CD14-positive monocyte (primary cell): Measurements from ENCODE around the gene HSPA4. TPM values are rescaled to one million over a fixed set of nuclear protein-coding genes. Genes with fewer than 3 reads are reported as not detected.

ENCODE experiments used
- DNase-seq, 3 donors: peaks; one replicate each; pipeline ENCODE4 v3.0.0-alpha.2; 2011 to 2022
- H2AFZ ChIP-seq: 2 replicates; pipeline ENCODE4 v1.6.0; 2012; ENCODE audit warnings: mild to moderate bottlenecking, low read depth, low read length, inconsistent platforms; ENCODE audit not compliant: insufficient read depth, poor library complexity, severe bottlenecking
- H3K27ac ChIP-seq, 2 donors: 1 replicate in 1 of 2; 2 replicates in 1 of 2; pipeline ENCODE4 v1.5.1; 2012 to 2013; ENCODE audit warnings: low read length in 2 of 2, control low read depth in 1 of 2, inconsistent platforms in 1 of 2, low read depth in 1 of 2, mild to moderate bottlenecking in 1 of 2
- H3K27me3 ChIP-seq, 2 donors: one replicate each; pipeline versions ENCODE4 v1.6.0 to v1.6.1; 2011 to 2013; ENCODE audit warnings: low read length in 2 of 2; ENCODE audit not compliant: control insufficient read depth in 2 of 2, insufficient read depth in 2 of 2
- H3K36me3 ChIP-seq, 2 donors: replicated peaks in 1 of 2; 1 replicate in 1 of 2; 2 replicates in 1 of 2; pipeline versions ENCODE4 v1.5.1 to v1.6.1; 2012 to 2013; ENCODE audit warnings: low read length in 2 of 2, control low read depth in 1 of 2, inconsistent platforms in 1 of 2, mild to moderate bottlenecking in 1 of 2; ENCODE audit not compliant: insufficient read depth in 2 of 2, control insufficient read depth in 1 of 2
- H3K4me1 ChIP-seq, 2 donors: 1 replicate in 1 of 2; 2 replicates in 1 of 2; pipeline versions ENCODE4 v1.5.1 to v1.6.1; 2012 to 2013; ENCODE audit warnings: low read length in 2 of 2, control low read depth in 1 of 2, inconsistent platforms in 1 of 2, mild to moderate bottlenecking in 1 of 2, moderate library complexity in 1 of 2; ENCODE audit not compliant: insufficient read depth in 2 of 2, control insufficient read depth in 1 of 2
- H3K4me2 ChIP-seq: replicated peaks from 2 replicates; pipeline ENCODE3; 2012; ENCODE audit warnings: low read length, moderate library complexity, mild to moderate bottlenecking; ENCODE audit not compliant: poor library complexity, severe bottlenecking; ENCODE audit errors: extremely low read depth
- H3K4me3 ChIP-seq, 3 experiments: fragments of 200-600 bp in 1 of 3; sonication (generic) in 1 of 3; replicated peaks in 1 of 3; 1 replicate in 2 of 3; 2 replicates in 1 of 3; pipeline ENCODE4 v1.5.1; 2011 to 2013; ENCODE audit warnings: low read length in 3 of 3, mild to moderate bottlenecking in 3 of 3, control low read depth in 2 of 3, low read depth in 2 of 3, inconsistent platforms in 1 of 3, moderate library complexity in 1 of 3
- H3K79me2 ChIP-seq: 2 replicates; pipeline ENCODE4 v1.6.0; 2012; ENCODE audit warnings: mild to moderate bottlenecking, control low read depth, inconsistent platforms, low read length, moderate library complexity; ENCODE audit not compliant: insufficient read depth
- H3K9ac ChIP-seq: 2 replicates; pipeline ENCODE4 v1.6.0; 2017; ENCODE audit warnings: low read length, mild to moderate bottlenecking; ENCODE audit not compliant: insufficient read depth, poor library complexity, severe bottlenecking
- H3K9me3 ChIP-seq, 2 donors: replicated peaks in 1 of 2; 1 replicate in 1 of 2; 2 replicates in 1 of 2; pipeline versions ENCODE4 v1.5.1 to v1.6.1; 2012 to 2013; ENCODE audit warnings: low read length in 2 of 2, control low read depth in 1 of 2; ENCODE audit not compliant: control insufficient read depth in 1 of 2, insufficient read depth in 1 of 2
- H4K20me1 ChIP-seq: 2 replicates; pipeline ENCODE4 v1.6.0; 2012; ENCODE audit warnings: mild to moderate bottlenecking, low read length, control low read depth, moderate library complexity; ENCODE audit not compliant: insufficient read depth
- H3K27ac Mint-ChIP-seq, 7 donors: one replicate each; pipeline ENCODE4 v1.8.0; 2020; ENCODE audit warnings: mild to moderate bottlenecking in 7 of 7, mixed read lengths in 7 of 7, moderate library complexity in 6 of 7, inconsistent platforms in 2 of 7
- H3K27me3 Mint-ChIP-seq, 3 donors: one replicate each; pipeline ENCODE4 v1.8.0; 2021 to 2022; ENCODE audit warnings: low read depth in 3 of 3, mild to moderate bottlenecking in 3 of 3, mixed read lengths in 3 of 3, moderate library complexity in 3 of 3, inconsistent platforms in 1 of 3
- H3K36me3 Mint-ChIP-seq, 2 donors: one replicate each; pipeline ENCODE4 v1.8.0; 2020; ENCODE audit warnings: mixed read lengths in 2 of 2, inconsistent platforms in 1 of 2, mild to moderate bottlenecking in 1 of 2
- H3K4me1 Mint-ChIP-seq: one replicate; pipeline ENCODE4 v1.8.0; 2020; ENCODE audit warnings: mild to moderate bottlenecking, mixed read lengths
- H3K4me3 Mint-ChIP-seq, 2 donors: one replicate each; pipeline ENCODE4 v1.8.0; 2020; ENCODE audit warnings: mild to moderate bottlenecking in 2 of 2, mixed read lengths in 2 of 2, moderate library complexity in 1 of 2
- H3K9me3 Mint-ChIP-seq, 7 donors: one replicate each; pipeline ENCODE4 v1.8.0; 2020 to 2022; ENCODE audit warnings: mixed read lengths in 7 of 7, mild to moderate bottlenecking in 6 of 7, moderate library complexity in 6 of 7, inconsistent platforms in 2 of 7
- WGBS: methylation state at CpG from one replicate; pipeline ENCODE4 v1.1.5; 2013; ENCODE audit warnings: missing lambda C conversion rate; ENCODE audit not compliant: insufficient coverage; 5-methylcytosine and 5-hydroxymethylcytosine counted together
- intact Hi-C, 2 donors: fragments of 100-400 bp; cut with micrococcal nuclease; formaldehyde crosslinking; loops; one replicate each; pipeline versions ENCODE4 v1.15.0 to v1.15.1; 2023
- polyA plus RNA-seq, 3 donors: library from polyadenylated mRNA; depleted of rRNA in 1 of 3; unstranded in 2 of 3; stranded (reverse) in 1 of 3; fragments of 300-500 nt in 2 of 3; fragments of >200 nt in 1 of 3; fragmentation: Illumina TruSeq in 2 of 3; gene quantifications; 1 replicate in 2 of 3; 2 replicates in 1 of 3; pipeline ENCODE4 v1.2.3, GENCODE V29; 2012 to 2021
- TF ChIP-seq, protein P1 (sequence below): fragments of 200-600 bp; IDR thresholded peaks from one replicate; pipeline ENCODE4 v1.8.0; 2022; ENCODE audit warnings: antibody characterized with exemption, mild to moderate bottlenecking

The HSPA4 gene
- polyA plus RNA-seq, 3 donors: 15.7 to 52.0 (median 27.7) TPM

DNA sequence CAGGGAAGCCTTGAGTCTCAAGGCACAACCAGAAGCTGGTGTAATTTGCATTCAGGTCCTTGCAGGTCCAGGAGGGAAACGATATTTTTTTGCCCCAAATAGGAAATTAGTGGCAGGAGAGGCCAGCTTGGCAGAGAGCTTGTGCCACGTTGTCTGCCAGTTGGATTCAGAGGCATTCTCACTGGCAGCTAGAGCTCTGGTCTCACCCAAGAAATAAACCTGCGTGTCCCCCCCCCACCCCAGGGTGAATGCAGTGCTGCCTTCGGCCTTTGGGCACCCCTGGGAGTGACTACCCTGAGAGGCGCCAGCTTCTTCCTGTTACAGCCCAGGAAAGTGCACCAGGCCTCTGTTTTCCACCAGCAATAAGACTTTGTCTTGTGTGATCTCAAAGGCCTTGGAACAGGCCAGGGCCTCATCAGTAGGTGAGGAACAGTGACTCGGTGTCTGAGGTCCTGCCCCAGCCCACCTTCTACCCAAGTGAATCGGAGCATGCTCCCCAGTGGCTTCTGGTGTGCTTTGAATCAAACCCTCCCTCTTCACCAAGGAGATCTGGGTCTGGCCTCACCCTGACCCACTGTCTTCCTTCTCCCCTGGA, 68.4 kb downstream of the HSPA4 start:
- WGBS: 86% methylated on average over 6 of the region's 7 CpGs
- no peak overlapping the region for H3K4me3 Mint-ChIP-seq
- no peaks in the 10 kb centered on the region for H4K20me1 ChIP-seq
- peaks cover 0 to 3% (median 1%) of the 10 kb centered on the region in 3 donors for H3K27me3 Mint-ChIP-seq
- no peak overlapping the region for H3K4me3 ChIP-seq
- H3K9ac ChIP-seq: no peak overlapping the region
- no peaks in the 10 kb centered on the region for H3K4me1 Mint-ChIP-seq
- H3K27ac ChIP-seq: no peak overlapping the region
- TF ChIP-seq, protein P1, sequence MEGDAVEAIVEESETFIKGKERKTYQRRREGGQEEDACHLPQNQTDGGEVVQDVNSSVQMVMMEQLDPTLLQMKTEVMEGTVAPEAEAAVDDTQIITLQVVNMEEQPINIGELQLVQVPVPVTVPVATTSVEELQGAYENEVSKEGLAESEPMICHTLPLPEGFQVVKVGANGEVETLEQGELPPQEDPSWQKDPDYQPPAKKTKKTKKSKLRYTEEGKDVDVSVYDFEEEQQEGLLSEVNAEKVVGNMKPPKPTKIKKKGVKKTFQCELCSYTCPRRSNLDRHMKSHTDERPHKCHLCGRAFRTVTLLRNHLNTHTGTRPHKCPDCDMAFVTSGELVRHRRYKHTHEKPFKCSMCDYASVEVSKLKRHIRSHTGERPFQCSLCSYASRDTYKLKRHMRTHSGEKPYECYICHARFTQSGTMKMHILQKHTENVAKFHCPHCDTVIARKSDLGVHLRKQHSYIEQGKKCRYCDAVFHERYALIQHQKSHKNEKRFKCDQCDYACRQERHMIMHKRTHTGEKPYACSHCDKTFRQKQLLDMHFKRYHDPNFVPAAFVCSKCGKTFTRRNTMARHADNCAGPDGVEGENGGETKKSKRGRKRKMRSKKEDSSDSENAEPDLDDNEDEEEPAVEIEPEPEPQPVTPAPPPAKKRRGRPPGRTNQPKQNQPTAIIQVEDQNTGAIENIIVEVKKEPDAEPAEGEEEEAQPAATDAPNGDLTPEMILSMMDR: no peak
- no peak for DNase-seq
- no peaks in the 10 kb centered on the region for H3K9me3 Mint-ChIP-seq
- no peaks in the 10 kb centered on the region for H3K27me3 ChIP-seq
- H3K36me3 ChIP-seq: no peaks in the 10 kb centered on the region
- H2AFZ ChIP-seq: no peak overlapping the region
- no peaks in the 10 kb centered on the region for H3K36me3 Mint-ChIP-seq
- intact Hi-C loops: no loop called here
- no peak overlapping the region for H3K4me2 ChIP-seq
- no peaks in the 10 kb centered on the region for H3K79me2 ChIP-seq
- H3K4me1 ChIP-seq: no peaks in the 10 kb centered on the region
- H3K9me3 ChIP-seq: no peaks in the 10 kb centered on the region
- no peak overlapping the region for H3K27ac Mint-ChIP-seq

DNA sequence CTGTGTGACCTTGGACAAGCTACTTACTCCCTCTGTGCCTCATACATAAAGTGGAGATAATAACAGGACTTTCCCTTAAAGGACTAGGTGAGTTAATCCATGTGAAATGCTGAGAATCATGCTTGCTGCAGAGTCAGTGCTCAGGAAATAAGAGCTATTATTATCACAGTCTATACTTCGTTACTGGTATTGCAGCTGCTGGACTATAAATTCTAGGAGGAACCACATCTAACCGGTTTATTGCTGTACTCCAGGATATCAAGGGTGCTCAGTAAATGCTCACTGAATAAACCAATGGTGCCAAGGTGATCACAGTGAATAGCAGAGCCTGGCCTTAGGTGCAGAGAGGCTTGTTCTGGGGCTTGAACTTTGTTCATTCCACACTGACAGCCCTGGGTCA, 69.3 kb downstream of the HSPA4 start:
- no peaks in the 10 kb centered on the region for H4K20me1 ChIP-seq
- no peak for DNase-seq
- Mint-ChIP-seq H3K9me3 (no peaks in the 10 kb centered on the region), H3K4me1 (no peaks in the 10 kb centered on the region), H3K36me3 (no peaks in the 10 kb centered on the region), H3K27ac (no peak overlapping the region), H3K27me3 (peaks cover 0 to 3% (median 1%) of the 10 kb centered on the region in 3 donors), H3K4me3 (no peak overlapping the region)
- no peaks in the 10 kb centered on the region for H3K9me3 ChIP-seq
- H3K27ac ChIP-seq: no peak overlapping the region
- H3K27me3 ChIP-seq: no peaks in the 10 kb centered on the region
- no peak overlapping the region for H3K4me2 ChIP-seq
- intact Hi-C loops: no loop called here
- no peak overlapping the region for H3K9ac ChIP-seq
- 16% methylated on average over 2 of the region's 2 CpGs for WGBS
- no peak overlapping the region for H2AFZ ChIP-seq
- H3K4me3 ChIP-seq: no peak overlapping the region
- no peaks in the 10 kb centered on the region for H3K4me1 ChIP-seq
- no peaks in the 10 kb centered on the region for H3K36me3 ChIP-seq
- TF ChIP-seq, protein P1: no peak
- no peaks in the 10 kb centered on the region for H3K79me2 ChIP-seq
